Ovary (tissue), 10 donors: ENCODE measurements around the gene PACSIN3. TPM values are rescaled to one million over a fixed set of nuclear protein-coding genes. Genes with fewer than 3 reads are reported as not detected.

Experiments used
- DNase-seq, 5 donors: peaks; one replicate each; pipeline ENCODE4 v3.0.0-alpha.2; 2019 to 2020
- H3K27ac ChIP-seq, 2 donors: fragments of 200-600 bp; one replicate each; pipeline versions ENCODE4 v1.5.1 to v1.8.0; 2019 to 2022
- H3K27me3 ChIP-seq: fragments of 200-600 bp; one replicate; pipeline ENCODE4 v1.8.0; 2022
- H3K36me3 ChIP-seq: fragments of 200-600 bp; sonication (generic); one replicate; pipeline ENCODE4 v1.5.1; 2019
- H3K4me1 ChIP-seq: one replicate; pipeline ENCODE4 v1.8.1; 2013; ENCODE audit warnings: mild to moderate bottlenecking, moderate library complexity; ENCODE audit not compliant: insufficient read depth
- H3K4me3 ChIP-seq: fragments of 200-600 bp; sonication (generic); one replicate; pipeline ENCODE4 v1.5.1; 2017
- H3K9me3 ChIP-seq, 2 donors: fragments of 200-600 bp in 1 of 2; sonication (generic) in 1 of 2; one replicate each; pipeline versions ENCODE4 v1.5.1 to v1.8.1; 2013 to 2019; ENCODE audit warnings: mild to moderate bottlenecking in 1 of 2, moderate library complexity in 1 of 2
- CTCF ChIP-seq, 3 donors: fragments of 450-650 bp in 2 of 3; fragments of 200-600 bp in 1 of 3; IDR thresholded peaks; one replicate each; pipeline versions ENCODE4 v1.5.1 to v1.8.0; 2016 to 2022; ENCODE audit warnings: antibody characterized with exemption in 3 of 3, mild to moderate bottlenecking in 1 of 3
- EP300 ChIP-seq: sonication (generic); formaldehyde crosslinking; IDR thresholded peaks from one replicate; pipeline ENCODE4 v1.6.1; 2017; ENCODE audit warnings: antibody characterized with exemption
- POLR2A ChIP-seq: fragments of 450-650 bp; IDR thresholded peaks from one replicate; pipeline ENCODE4 v1.6.1; 2017; ENCODE audit warnings: antibody characterized with exemption, mild to moderate bottlenecking, moderate library complexity
- WGBS, 3 donors: extraction: QIAGEN DNeasy Blood & Tissue Kit in 1 of 3; methylation state at CpG; one replicate each; pipeline versions ENCODE4 v1.1.5 to v1.1.7; 2013 to 2017; 5-methylcytosine and 5-hydroxymethylcytosine counted together
- intact Hi-C, 4 donors: fragments of 100-400 bp; cut with DNase I; formaldehyde crosslinking; loops; one replicate each; pipeline versions ENCODE4 v1.11.0 to v1.15.1; 2022 to 2023
- long read RNA-seq, 3 donors: library from polyadenylated mRNA in 2 of 3; unstranded in 2 of 3; transcript quantifications; one replicate each; pipeline ENCODE4 v2.0.0 and lab custom pipeline, GENCODE V29; 2021 to 2026
- polyA plus RNA-seq, 2 donors: library from polyadenylated mRNA; stranded (reverse); fragments of 200-250 nt in 1 of 2; fragments of 350-450 nt in 1 of 2; fragmentation: Illumina TruSeq in 1 of 2; extraction: RNeasy Lipid Tissue Mini Kit (QIAGEN cat#74804) in 1 of 2; gene quantifications; one replicate each; pipeline ENCODE4 v1.2.3, GENCODE V29; 2013 to 2014
- total RNA-seq, 7 donors: library from RNA; depleted of rRNA in 2 of 7; stranded (reverse); fragments of >200 nt in 2 of 7; fragmentation: NEBNext Ultra II Directional in 3 of 7; extraction: Animal tissue kit (Norgen Biotek cat#: 25700) in 3 of 7; gene quantifications; one replicate each; pipeline versions ENCODE4 v1.1.0 to v1.2.4, GENCODE V29; 2016 to 2023
- donor health status: DM: no; HTN: no; CAD: no; lungs with moderate emphysema.
- donor health status: DM: no; HTN: no; CAD: no.
- donor health status: Bipolar disorder and iron deficiency.
- donor health status: DM: yes; HTN: yes; CAD: no.
- donor health status: DM: no; HTN: no; CAD: no.
- donor health status: DM: yes; HTN: yes; CAD: no.

Gene PACSIN3
- total RNA-seq = 10 to 100 TPM; 26.1 to 69.8 (median 40.8) TPM
- polyA plus RNA-seq = 10 to 100 TPM in 1 of 2 donors, 1 to 10 TPM in 1; 2.9 to 25.7 TPM
- long read RNA-seq, donor 1, transcript PACSIN3-201 (11 exons, 1,843 nt) = major isoform, 55 of 104 reads
- long read RNA-seq, donor 1, partial matches to known transcripts = 12 of 104 reads
- long read RNA-seq, donor 1, other reads (novel, unspliced or antisense) = 33 of 104 reads
- long read RNA-seq, donor 2 = 0 reads
- long read RNA-seq, donor 3, transcript PACSIN3-201 (11 exons, 1,843 nt) = major isoform, 70 of 89 reads
- long read RNA-seq, donor 3, partial matches to known transcripts = 5 of 89 reads
- long read RNA-seq, donor 3, other reads (novel, unspliced or antisense) = 12 of 89 reads

DNA sequence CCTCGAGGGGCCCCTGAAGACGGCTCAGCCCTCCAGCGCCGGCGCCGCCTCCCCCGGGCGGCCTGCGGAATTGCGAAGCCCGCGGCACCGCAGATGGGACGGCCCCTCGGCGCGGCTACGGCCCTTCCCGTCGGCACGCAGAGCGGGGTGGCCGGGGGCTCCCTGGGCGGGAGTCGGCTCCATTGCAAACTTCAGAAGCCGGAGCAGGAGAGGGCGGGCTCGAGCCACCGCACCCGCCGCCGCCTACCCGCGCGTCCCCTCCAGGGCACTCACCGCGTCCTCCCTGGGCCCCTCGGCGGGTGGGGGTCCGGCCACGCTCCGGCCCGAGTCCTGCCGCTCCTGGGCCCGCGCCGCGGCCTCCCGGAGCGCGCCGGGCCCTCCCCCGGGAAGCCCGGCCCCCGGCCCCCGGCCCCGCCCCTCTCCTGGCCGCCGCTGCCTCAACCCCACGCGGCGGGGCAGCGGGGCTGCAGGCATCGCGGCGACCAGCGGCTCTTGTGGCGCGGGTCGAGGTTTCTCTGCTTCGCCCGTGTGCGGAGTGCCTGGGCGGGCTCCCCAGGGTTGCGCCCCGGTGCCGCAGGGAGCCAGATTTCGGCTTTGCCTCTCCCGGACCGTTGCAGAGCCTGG is at the start of gene PACSIN3:
Gene PACSIN3 (minus strand): TSS at position 359 of the 624 bp plus-strand sequence. CDS start 3,707 bp downstream, outside the sequence.
- Histone ChIP-seq H3K27ac (peak within 1 kb of the TSS; percentile 81 to 94), H3K36me3 (no peaks in the 10 kb centered on the region), H3K4me1 (peaks cover 8% of the 10 kb centered on the region), H3K27me3 (no peaks in the 10 kb centered on the region), H3K9me3 (no peaks in the 10 kb centered on the region), H3K4me3 (peak within 1 kb of the TSS; percentile 61)
- intact Hi-C loops = loop anchor here in 1 of 4 donors (10.0 kb wide), 1 partner anchor 229 kb away; no protein-coding TSS in a partner anchor
- 0 to 1% (median 0%) methylated on average over 30 to 80 of the region's 80 CpGs for WGBS, 3 donors
- TF ChIP-seq POLR2A (no peak), CTCF (IDR thresholded peaks at IDR 0.05) (no peak), EP300 (no peak)
- DNase-seq = peak; percentile 53 to 76 (median 67)

DNA sequence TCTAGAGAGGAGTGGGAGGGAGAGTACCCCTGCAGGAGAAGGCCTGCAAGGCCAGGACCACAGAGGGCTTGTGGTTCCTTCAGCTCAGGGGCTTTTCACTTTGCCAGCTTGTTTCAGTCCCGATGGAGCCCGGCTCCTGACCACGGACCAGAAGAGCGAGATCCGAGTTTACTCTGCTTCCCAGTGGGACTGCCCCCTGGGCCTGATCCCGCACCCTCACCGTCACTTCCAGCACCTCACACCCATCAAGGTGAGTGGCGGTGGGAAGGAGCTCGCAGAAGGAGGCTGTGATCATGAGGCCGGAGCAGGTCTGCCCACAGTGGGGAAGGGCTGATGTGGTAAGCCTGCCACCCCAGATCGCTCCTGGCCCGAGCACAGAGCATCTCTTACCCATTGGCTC is 48.9 kb upstream of the PACSIN3 start:
- DNase-seq = no peak
- H3K4me3 ChIP-seq = no peak overlapping the region
- intact Hi-C loops = no loop called here
- H3K4me1 ChIP-seq = no peaks in the 10 kb centered on the region
- H3K36me3 ChIP-seq = no peaks in the 10 kb centered on the region
- H3K9me3 ChIP-seq = no peaks in the 10 kb centered on the region
- 83 to 88% (median 84%) methylated on average over 12 of the region's 12 CpGs for WGBS, 3 donors
- TF ChIP-seq CTCF (IDR thresholded peaks at IDR 0.05) (no peak), POLR2A (no peak), EP300 (no peak)
- no peaks in the 10 kb centered on the region for H3K27me3 ChIP-seq
- peak overlapping the region in 1 of 2 donors; percentile 29 for H3K27ac ChIP-seq

GRCh38 chr11:47234669-47235100 is 48.5 kb upstream of the PACSIN3 start:
- DNase-seq = peak; percentile 54 to 68 (median 64)
- Histone ChIP-seq H3K4me3 (no peak overlapping the region), H3K36me3 (no peaks in the 10 kb centered on the region), H3K9me3 (no peaks in the 10 kb centered on the region), H3K4me1 (no peaks in the 10 kb centered on the region), H3K27me3 (no peaks in the 10 kb centered on the region), H3K27ac (peak overlapping the region in 1 of 2 donors; percentile 29)
- TF ChIP-seq CTCF (IDR thresholded peaks at IDR 0.05) (no peak), POLR2A (no peak), EP300 (no peak)
- intact Hi-C loops = no loop called here
- WGBS, 3 donors = 22 to 39% (median 23%) methylated on average over 12 of the region's 12 CpGs

DNA sequence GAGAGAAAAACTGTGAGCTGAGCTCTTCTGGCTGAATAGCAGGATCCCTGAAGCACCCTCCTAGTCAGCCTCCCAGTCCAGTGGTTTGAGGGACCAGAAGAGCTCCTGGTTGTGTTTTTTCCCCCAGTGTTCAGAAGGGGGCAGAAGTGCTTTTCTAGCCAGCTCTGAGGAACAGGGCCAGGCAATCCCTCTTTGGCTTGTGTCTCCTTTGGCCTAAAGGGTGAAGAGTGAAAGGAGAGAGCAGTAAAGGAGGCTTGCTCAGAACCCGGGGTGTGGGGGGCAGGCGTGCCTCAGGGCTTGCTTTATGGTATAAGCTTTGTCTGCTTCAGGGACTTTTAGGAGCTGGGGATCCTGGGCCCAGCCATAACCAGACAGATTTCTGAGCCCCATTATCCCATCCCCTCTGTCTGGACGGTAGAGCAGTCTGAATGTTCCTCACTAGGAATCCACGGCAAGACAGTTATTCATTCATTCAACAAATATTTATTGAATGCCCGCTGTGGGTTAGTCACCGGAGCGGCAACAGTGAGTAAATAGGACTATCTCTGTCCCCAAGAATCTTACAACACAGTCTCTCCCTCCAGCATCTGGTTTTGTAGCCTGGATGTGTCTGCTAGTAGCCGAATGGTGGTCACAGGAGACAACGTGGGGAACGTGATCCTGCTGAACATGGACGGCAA is 47.9 kb upstream of the PACSIN3 start:
- no peaks in the 10 kb centered on the region for H3K4me1 ChIP-seq
- peak in 1 of 5 donors; percentile 46 for DNase-seq
- H3K9me3 ChIP-seq = no peaks in the 10 kb centered on the region
- intact Hi-C loops = no loop called here
- H3K4me3 ChIP-seq = no peak overlapping the region
- TF ChIP-seq EP300 = no peak
- TF ChIP-seq CTCF (IDR thresholded peaks at IDR 0.05) = peak in 1 of 3 donors; percentile 11
- 18 to 40% (median 25%) methylated on average over 11 of the region's 11 CpGs for WGBS, 3 donors
- no peaks in the 10 kb centered on the region for H3K36me3 ChIP-seq
- peak overlapping the region in 1 of 2 donors; percentile 29 for H3K27ac ChIP-seq
- no peaks in the 10 kb centered on the region for H3K27me3 ChIP-seq
